ENCODE data around the gene GOLIM4.

GOLIM4 gene

GRCh38 chr3:168052515-168052914 is 43.2 kb downstream of the GOLIM4 start:
- TF ChIP-seq CTCF (IDR thresholded peaks at IDR 0.05; ENCODE audit: low read depth, low read length): no peak
- no peak for DNase-seq (ENCODE audit: extremely low read depth, low read depth)

GRCh38 chr3:168051531-168052471 is 43.9 kb downstream of the GOLIM4 start:
- DNase-seq (ENCODE audit: extremely low read depth, low read depth): no peak
- TF ChIP-seq CTCF (IDR thresholded peaks at IDR 0.05; ENCODE audit: low read depth, low read length): no peak

DNA sequence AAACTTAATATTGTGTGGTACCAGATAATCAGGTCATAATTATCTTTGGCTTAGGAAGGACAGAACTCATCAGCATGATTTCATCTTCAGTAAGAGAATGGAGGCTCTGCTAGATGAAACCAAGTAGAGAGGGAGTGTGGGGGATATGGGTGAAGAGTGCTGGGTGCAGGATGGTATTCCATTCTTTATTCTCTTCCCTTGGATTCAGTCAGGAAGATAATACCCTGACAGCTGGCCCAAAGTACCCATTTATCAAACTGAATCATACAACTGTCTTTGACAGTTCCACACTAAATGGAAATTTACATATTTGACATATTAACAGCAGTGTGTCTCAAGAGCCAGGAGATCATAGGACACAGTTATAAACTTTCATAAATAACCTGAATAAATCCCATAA is 44.7 kb downstream of the GOLIM4 start:
- no peak for DNase-seq (ENCODE audit: extremely low read depth, low read depth)
- TF ChIP-seq CTCF (IDR thresholded peaks at IDR 0.05; ENCODE audit: low read depth, low read length): no peak

- DNase-seq (ENCODE audit: extremely low read depth, low read depth): no peak
- no peak for TF ChIP-seq CTCF (IDR thresholded peaks at IDR 0.05; ENCODE audit: low read depth, low read length)
Measured at GRCh38 chr3:168049367-168049974, 46.3 kb downstream of the GOLIM4 start.

DNA sequence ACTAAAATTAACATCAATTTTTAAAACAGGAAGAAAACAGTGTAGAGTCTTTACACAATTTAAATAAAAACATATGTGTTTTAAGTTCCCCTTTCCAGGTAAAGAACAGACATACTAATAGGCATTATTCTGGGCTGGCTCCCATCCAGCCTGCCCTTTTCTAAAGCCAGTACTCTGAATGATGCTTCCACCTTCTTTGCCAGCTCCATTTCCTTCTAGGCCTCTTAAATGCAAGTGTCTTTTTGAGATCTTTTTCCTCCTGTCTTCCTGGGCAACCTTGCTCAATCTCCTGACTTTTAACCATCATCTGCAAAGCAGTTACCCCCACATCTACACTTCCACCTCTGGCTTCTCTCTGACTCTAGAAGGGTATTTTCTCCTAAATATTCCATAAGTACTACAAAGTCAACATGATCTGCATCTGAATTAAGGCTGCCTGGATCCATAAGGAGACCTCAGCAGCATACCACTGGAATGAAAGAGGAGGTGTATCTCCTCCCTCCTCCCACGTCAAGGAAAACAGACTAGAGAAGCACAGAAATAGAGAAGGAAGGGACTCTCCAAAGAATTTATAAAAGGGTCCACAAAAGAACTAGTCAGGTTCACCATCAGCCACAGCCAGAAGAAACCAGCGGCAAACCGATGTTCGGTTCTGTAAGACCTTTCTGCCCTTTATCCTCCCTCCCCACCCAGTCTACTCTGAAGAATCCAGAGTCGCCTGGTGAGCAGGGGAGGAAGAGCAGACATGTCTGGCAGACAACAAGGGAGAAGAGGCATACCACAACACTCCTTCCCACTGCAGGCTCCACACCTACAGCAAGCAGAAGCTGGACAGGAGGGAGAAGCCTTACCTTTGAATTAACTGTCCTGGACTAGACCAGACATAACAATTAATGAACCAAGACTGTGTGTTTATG is 47.1 kb downstream of the GOLIM4 start:
- DNase-seq (ENCODE audit: extremely low read depth, low read depth): no peak
- no peak for TF ChIP-seq CTCF (IDR thresholded peaks at IDR 0.05; ENCODE audit: low read depth, low read length)

DNA sequence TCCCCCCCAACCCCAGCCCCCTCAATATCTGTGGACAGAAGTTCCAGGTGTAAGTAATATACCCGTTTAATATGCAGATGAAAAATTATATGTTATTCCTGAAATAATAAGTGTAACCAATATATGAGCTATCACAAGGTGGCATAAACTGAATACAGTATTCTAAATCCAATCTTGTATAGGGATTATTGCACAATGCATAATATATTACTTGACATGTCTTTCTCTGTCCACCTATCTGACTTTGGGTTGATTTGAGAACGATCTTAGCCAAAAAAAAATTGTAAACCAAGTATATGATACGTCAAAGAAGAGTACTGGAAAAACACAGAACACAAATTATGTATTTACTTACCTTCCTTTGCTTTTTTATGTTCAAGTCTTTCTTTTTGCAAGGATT is 47.8 kb downstream of the GOLIM4 start:
- no peak for DNase-seq (ENCODE audit: extremely low read depth, low read depth)
- no peak for TF ChIP-seq CTCF (IDR thresholded peaks at IDR 0.05; ENCODE audit: low read depth, low read length)

Data from AG09319 (cell line).